ENCODE data around the gene PRLH. TPM values are rescaled to one million over a fixed set of nuclear protein-coding genes. Genes with fewer than 3 reads are reported as not detected.

PRLH gene
- total RNA-seq, 6 experiments from 2014 or later = not detected

GRCh38 chr2:237571551-237571950, 5.2 kb downstream of the PRLH start:
- H3K27me3 Mint-ChIP-seq (ENCODE audit: insufficient read depth) = peaks cover 4% of the 10 kb centered on the region
- peaks cover 13% of the 10 kb centered on the region for H3K4me1 Mint-ChIP-seq (ENCODE audit: low read depth)
- H3K4me3 Mint-ChIP-seq = no peak overlapping the region; the same call in 1 of the 2 replicates
- H3K27ac Mint-ChIP-seq = peak overlapping the region; percentile 73
- H3K9me3 Mint-ChIP-seq = no peaks in the 10 kb centered on the region
- no peak for DNase-seq
- TF ChIP-seq CTCF (IDR thresholded peaks at IDR 0.05) = no peak
- H3K36me3 Mint-ChIP-seq (ENCODE audit: low read depth) = no peaks in the 10 kb centered on the region

GRCh38 chr2:237572021-237572741, 5.8 kb downstream of the PRLH start:
- DNase-seq = peak; percentile 91
- TF ChIP-seq CTCF (IDR thresholded peaks at IDR 0.05) = peak; percentile 99
- no peaks in the 10 kb centered on the region for H3K36me3 Mint-ChIP-seq (ENCODE audit: low read depth)
- peak overlapping the region; percentile 73 for H3K27ac Mint-ChIP-seq
- H3K4me3 Mint-ChIP-seq = peak overlapping the region; percentile 76
- H3K4me1 Mint-ChIP-seq (ENCODE audit: low read depth) = peaks cover 13% of the 10 kb centered on the region
- H3K27me3 Mint-ChIP-seq (ENCODE audit: insufficient read depth) = peaks cover 4% of the 10 kb centered on the region
- H3K9me3 Mint-ChIP-seq = no peaks in the 10 kb centered on the region

GRCh38 chr2:237572742-237573101, 6.3 kb downstream of the PRLH start:
- Mint-ChIP-seq H3K36me3 (ENCODE audit: low read depth) (no peaks in the 10 kb centered on the region), H3K27me3 (ENCODE audit: insufficient read depth) (peaks cover 4% of the 10 kb centered on the region), H3K4me3 (no peak overlapping the region), H3K9me3 (no peaks in the 10 kb centered on the region), H3K27ac (peak overlapping the region; percentile 73; the same call in 1 of the 2 replicates), H3K4me1 (ENCODE audit: low read depth) (peaks cover 13% of the 10 kb centered on the region)
- no peak for DNase-seq
- TF ChIP-seq CTCF (IDR thresholded peaks at IDR 0.05) = no peak

GRCh38 chr2:237573721-237574415, 7.5 kb downstream of the PRLH start:
- no peaks in the 10 kb centered on the region for H3K36me3 Mint-ChIP-seq (ENCODE audit: low read depth)
- peak; percentile 31; the same call in 1 of the 2 replicates for TF ChIP-seq CTCF (IDR thresholded peaks at IDR 0.05)

GRCh38 chr2:237574467-237574866, 8.1 kb downstream of the PRLH start:
- H3K27me3 Mint-ChIP-seq (ENCODE audit: insufficient read depth) = peaks cover under 1% of the 10 kb centered on the region
- no peak for DNase-seq
- no peaks in the 10 kb centered on the region for H3K9me3 Mint-ChIP-seq
- H3K27ac Mint-ChIP-seq = no peak overlapping the region
- H3K4me1 Mint-ChIP-seq (ENCODE audit: low read depth) = peaks cover 13% of the 10 kb centered on the region
- no peak overlapping the region for H3K4me3 Mint-ChIP-seq
- no peak for TF ChIP-seq CTCF (IDR thresholded peaks at IDR 0.05)
- no peaks in the 10 kb centered on the region for H3K36me3 Mint-ChIP-seq (ENCODE audit: low read depth)

More at GRCh38 chr2:237573721-237574415, 7.5 kb downstream of the PRLH start:
- Mint-ChIP-seq H3K27ac (no peak overlapping the region), H3K9me3 (no peaks in the 10 kb centered on the region), H3K4me1 (ENCODE audit: low read depth) (peaks cover 13% of the 10 kb centered on the region), H3K4me3 (no peak overlapping the region), H3K27me3 (ENCODE audit: insufficient read depth) (no peaks in the 10 kb centered on the region; the same call in none of the 2 replicates)
- DNase-seq = no peak
